K562 (cell line): ENCODE measurements around the gene LOXL3. TPM values are rescaled to one million over a fixed set of nuclear protein-coding genes. Genes with fewer than 3 reads are reported as not detected.

Experiments used
- ARID1B ChIP-seq: fragments of 450-650 bp; IDR thresholded peaks from 2 replicates; pipeline ENCODE4 v1.6.1; 2016; ENCODE audit warnings: antibody characterized with exemption, mild to moderate bottlenecking, inconsistent platforms
- CBX3 ChIP-seq, 2 experiments: IDR thresholded peaks; 1 replicate in 1 of 2; 2 replicates in 1 of 2; pipeline ENCODE4 v1.6.1; 2012; ENCODE audit warnings: inconsistent platforms in 2 of 2, low read length in 2 of 2, borderline replicate concordance in 1 of 2, control low read depth in 1 of 2
- GABPA ChIP-seq: fragments of 200-800 bp; sonication (Bioruptor generic); conservative IDR thresholded peaks from 2 replicates; pipeline ENCODE4 v1.6.1; 2016; ENCODE audit warnings: low read depth, missing genetic modification characterization, missing compliant biosample characterization
- MAFF ChIP-seq: IDR thresholded peaks from 2 replicates; pipeline ENCODE4 v1.6.1; 2012; ENCODE audit warnings: low read length, improper control_type of control experiment
- NRF1 ChIP-seq, 2 experiments: fragments of 450-650 bp; IDR thresholded peaks in 1 of 2; conservative IDR thresholded peaks in 1 of 2; 2 replicates each; pipeline ENCODE4 v1.6.1; 2014; ENCODE audit warnings: mild to moderate bottlenecking in 2 of 2
- PHF21A ChIP-seq: fragments of 450-650 bp; IDR thresholded peaks from 2 replicates; pipeline ENCODE4 v1.6.1; 2017; ENCODE audit warnings: low read depth, borderline replicate concordance
- RBM25 ChIP-seq: fragments of 200-400 bp; formaldehyde crosslinking; IDR thresholded peaks from 2 replicates; pipeline ENCODE4 v1.6.1; 2018; ENCODE audit warnings: low read length, low read depth, moderate library complexity; ENCODE audit not compliant: severe bottlenecking
- RFX1 ChIP-seq: fragments of 450-650 bp; IDR thresholded peaks from 2 replicates; pipeline ENCODE4 v1.6.1; 2016; ENCODE audit warnings: mild to moderate bottlenecking, moderate library complexity
- SMC3 ChIP-seq: conservative IDR thresholded peaks from 2 replicates; pipeline ENCODE4 v1.6.1; 2011; ENCODE audit warnings: low read depth, low read length, improper control_type of control experiment; ENCODE audit not compliant: insufficient read depth
- TOE1 ChIP-seq, 2 experiments: fragments of 450-650 bp in 1 of 2; sonication (generic) in 1 of 2; formaldehyde crosslinking in 1 of 2; IDR thresholded peaks; 2 replicates each; pipeline versions ENCODE4 v1.7.1 to v1.8.0; 2016 to 2022; ENCODE audit warnings: borderline replicate concordance in 2 of 2, mild to moderate bottlenecking in 2 of 2, antibody characterized with exemption in 1 of 2, inconsistent platforms in 1 of 2, low read depth in 1 of 2, missing genetic modification reagents in 1 of 2, moderate library complexity in 1 of 2
- YY1 ChIP-seq, 3 experiments: IDR thresholded peaks; 2 replicates each; pipeline ENCODE4 v1.6.1; 2011; ENCODE audit warnings: low read length in 2 of 3, mild to moderate bottlenecking in 2 of 3, moderate library complexity in 2 of 3, borderline replicate concordance in 1 of 3, control low read depth in 1 of 3, low read depth in 1 of 3; ENCODE audit not compliant: insufficient read depth in 3 of 3, insufficient replicate concordance in 2 of 3, control insufficient read depth in 1 of 3, insufficient read length in 1 of 3; ENCODE audit errors: extremely low read depth in 1 of 3
- ZBTB7A ChIP-seq: IDR thresholded peaks from 2 replicates; pipeline ENCODE4 v1.6.1; 2011; ENCODE audit warnings: low read depth, mild to moderate bottlenecking, low read length, moderate library complexity, borderline replicate concordance; ENCODE audit not compliant: control insufficient read depth
- ZNF263 ChIP-seq: sonication (generic); formaldehyde crosslinking; IDR thresholded peaks from 2 replicates; pipeline ENCODE4 v1.8.0; 2022; ENCODE audit warnings: mild to moderate bottlenecking, missing genetic modification reagents, borderline replicate concordance
- ZNF766 ChIP-seq: fragments of 200-800 bp; sonication (Bioruptor generic); conservative IDR thresholded peaks from 2 replicates; pipeline ENCODE4 v1.6.1; 2016; ENCODE audit warnings: missing genetic modification characterization, missing compliant biosample characterization
- polyA plus RNA-seq, 8 experiments: library from polyadenylated mRNA; depleted of rRNA in 4 of 8; stranded (reverse) in 5 of 8; unstranded in 3 of 8; fragments of >200 nt; fragmentation: Nextera tagmentation in 2 of 8; fragmentation: Illumina TruSeq in 1 of 8; extraction: Ambion mirVana in 2 of 8; extraction: Trizol in 1 of 8; gene quantifications; 2 replicates each; pipeline versions ENCODE4 v1.2.1 to v1.2.3, GENCODE V29; 2011 to 2014; ENCODE audit warnings: inconsistent platforms in 1 of 8, missing spikeins in 1 of 8
- total RNA-seq, 7 experiments: library from RNA; depleted of rRNA in 6 of 7; stranded (reverse); fragments of >200 nt in 6 of 7; fragmentation: Illumina TruSeq in 2 of 7; extraction: Trizol in 2 of 7; gene quantifications; 2 replicates each; pipeline versions ENCODE4 v1.2.1 to v1.2.3, GENCODE V29; 2011 to 2021; ENCODE audit warnings: low replicate concordance in 1 of 7
- TF ChIP-seq, protein P1 (sequence below), 2 experiments: fragments of 450-650 bp in 1 of 2; sonication (generic) in 1 of 2; formaldehyde crosslinking in 1 of 2; IDR thresholded peaks in 1 of 2; conservative IDR thresholded peaks in 1 of 2; 2 replicates each; pipeline versions ENCODE4 v1.6.1 to v1.8.1; 2016 to 2023; ENCODE audit warnings: mild to moderate bottlenecking in 2 of 2, moderate library complexity in 2 of 2, inconsistent platforms in 1 of 2, missing genetic modification reagents in 1 of 2
- TF ChIP-seq, protein P2 (sequence below): fragments of 150-350 bp; IDR thresholded peaks from 2 replicates; pipeline ENCODE4 v1.6.1; 2014; ENCODE audit warnings: low read depth, mild to moderate bottlenecking, low read length, borderline replicate concordance
- TF ChIP-seq, protein P3 (sequence below), 3 experiments: IDR thresholded peaks in 2 of 3; conservative IDR thresholded peaks in 1 of 3; 2 replicates each; pipeline ENCODE4 v1.5.1; 2011 to 2012; ENCODE audit warnings: low read length in 3 of 3, mild to moderate bottlenecking in 3 of 3, control low read depth in 2 of 3, improper control_type of control experiment in 1 of 3, inconsistent platforms in 1 of 3, low read depth in 1 of 3, mixed read lengths in 1 of 3, moderate library complexity in 1 of 3; ENCODE audit not compliant: insufficient read depth in 2 of 3

The LOXL3 gene
- total and polyA plus RNA-seq, 9 of the 15 experiments (the other 6 are each of a cell fraction or from before 2014, with no cell fraction given): 0.22 to 0.99 (median 0.31) TPM

DNA sequence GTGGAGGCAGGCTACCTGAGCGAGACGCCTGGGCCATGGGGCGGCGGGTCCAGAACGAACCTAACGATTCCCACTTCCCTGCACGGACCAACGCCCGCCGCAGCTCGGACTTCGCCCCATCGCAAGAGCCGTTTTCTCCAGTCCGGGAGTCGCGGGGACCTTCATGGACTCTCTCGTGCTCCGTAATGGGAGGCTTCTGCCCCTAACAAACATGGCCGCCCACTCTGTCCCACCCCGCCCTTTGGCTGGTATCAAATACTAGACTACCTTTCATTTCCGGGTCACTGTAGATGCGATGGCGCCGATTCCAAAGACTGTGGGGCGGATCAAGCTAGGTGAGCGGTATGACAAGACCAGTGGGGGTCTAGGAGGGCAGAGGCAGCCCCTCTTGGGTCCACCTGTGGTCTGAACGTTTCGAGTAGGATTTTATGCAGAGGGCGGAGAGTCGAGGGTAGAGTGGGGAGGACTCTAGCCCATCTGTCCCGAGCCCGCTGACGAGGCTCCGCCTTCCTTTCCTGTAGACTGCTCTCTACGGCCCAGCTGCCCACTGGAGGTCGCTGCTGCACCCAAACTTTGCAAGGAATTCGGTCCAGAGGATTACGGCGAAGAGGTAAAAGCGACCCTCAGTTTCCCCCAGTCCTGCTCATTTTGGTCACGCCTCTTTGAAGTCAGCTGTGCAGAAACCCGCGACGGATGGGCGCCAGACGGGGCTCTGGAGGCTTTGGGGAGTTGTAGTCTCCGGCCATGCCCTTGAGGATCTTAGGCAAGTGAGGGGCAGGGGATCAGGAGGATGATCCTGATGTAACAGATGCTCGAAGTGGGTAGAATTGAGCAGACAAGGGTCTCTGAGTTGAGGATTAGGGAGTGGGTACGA lies 70.7 kb downstream of the LOXL3 start, which contains the start of the genes CCDC142 and TTC31 (continued):
- TF ChIP-seq ZBTB7A: 0 out of 2 replicates have a peak, but pooled peaks have one; percentile 15
- TF ChIP-seq MAFF: no peak
- TF ChIP-seq PHF21A: no peak
- peak; percentile 98 for TF ChIP-seq GABPA (tag)
- no peak for TF ChIP-seq RBM25
- 0 out of 4 replicates have a peak, but pooled peaks of 1 of the 2 experiments have one; percentile 6 for TF ChIP-seq NRF1 (conservative IDR thresholded peaks at IDR 0.05 in 1 of 2, IDR thresholded peaks at IDR 0.05 in 1 of 2)
- no peak for TF ChIP-seq CBX3 (IDR thresholded peaks at IDR 0.05; ENCODE audit: borderline replicate concordance in 1 of 2, low read length in 2 of 2)
- TF ChIP-seq YY1 (IDR thresholded peaks at IDR 0.05; ENCODE audit: borderline replicate concordance in 1 of 3, control insufficient read depth in 1 of 3, extremely low read depth in 1 of 3, insufficient read depth in 3 of 3, insufficient read length in 1 of 3, insufficient replicate concordance in 2 of 3, low read depth in 1 of 3, low read length in 2 of 3): peak; percentile 98 to 100 (median 99)
- TF ChIP-seq, protein P1, sequence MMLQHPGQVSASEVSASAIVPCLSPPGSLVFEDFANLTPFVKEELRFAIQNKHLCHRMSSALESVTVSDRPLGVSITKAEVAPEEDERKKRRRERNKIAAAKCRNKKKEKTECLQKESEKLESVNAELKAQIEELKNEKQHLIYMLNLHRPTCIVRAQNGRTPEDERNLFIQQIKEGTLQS (IDR thresholded peaks at IDR 0.05): no peak
- TF ChIP-seq, protein P1 (CRISPR knock-in tag; conservative IDR thresholded peaks at IDR 0.05): 0 out of 2 replicates have a peak, but pooled peaks have one; percentile 54
- peak; percentile 86 for TF ChIP-seq ZNF263
- peak; percentile 83 for TF ChIP-seq SMC3
- TF ChIP-seq ARID1B: no peak; the same call in 1 of the 2 replicates
- 0 out of 2 replicates have a peak, but pooled peaks have one; percentile 42 for TF ChIP-seq ZNF766 (CRISPR knock-in tag)
- TF ChIP-seq, protein P2, sequence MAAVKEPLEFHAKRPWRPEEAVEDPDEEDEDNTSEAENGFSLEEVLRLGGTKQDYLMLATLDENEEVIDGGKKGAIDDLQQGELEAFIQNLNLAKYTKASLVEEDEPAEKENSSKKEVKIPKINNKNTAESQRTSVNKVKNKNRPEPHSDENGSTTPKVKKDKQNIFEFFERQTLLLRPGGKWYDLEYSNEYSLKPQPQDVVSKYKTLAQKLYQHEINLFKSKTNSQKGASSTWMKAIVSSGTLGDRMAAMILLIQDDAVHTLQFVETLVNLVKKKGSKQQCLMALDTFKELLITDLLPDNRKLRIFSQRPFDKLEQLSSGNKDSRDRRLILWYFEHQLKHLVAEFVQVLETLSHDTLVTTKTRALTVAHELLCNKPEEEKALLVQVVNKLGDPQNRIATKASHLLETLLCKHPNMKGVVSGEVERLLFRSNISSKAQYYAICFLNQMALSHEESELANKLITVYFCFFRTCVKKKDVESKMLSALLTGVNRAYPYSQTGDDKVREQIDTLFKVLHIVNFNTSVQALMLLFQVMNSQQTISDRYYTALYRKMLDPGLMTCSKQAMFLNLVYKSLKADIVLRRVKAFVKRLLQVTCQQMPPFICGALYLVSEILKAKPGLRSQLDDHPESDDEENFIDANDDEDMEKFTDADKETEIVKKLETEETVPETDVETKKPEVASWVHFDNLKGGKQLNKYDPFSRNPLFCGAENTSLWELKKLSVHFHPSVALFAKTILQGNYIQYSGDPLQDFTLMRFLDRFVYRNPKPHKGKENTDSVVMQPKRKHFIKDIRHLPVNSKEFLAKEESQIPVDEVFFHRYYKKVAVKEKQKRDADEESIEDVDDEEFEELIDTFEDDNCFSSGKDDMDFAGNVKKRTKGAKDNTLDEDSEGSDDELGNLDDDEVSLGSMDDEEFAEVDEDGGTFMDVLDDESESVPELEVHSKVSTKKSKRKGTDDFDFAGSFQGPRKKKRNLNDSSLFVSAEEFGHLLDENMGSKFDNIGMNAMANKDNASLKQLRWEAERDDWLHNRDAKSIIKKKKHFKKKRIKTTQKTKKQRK: no peak
- peak; percentile 83 for TF ChIP-seq TOE1 (IDR thresholded peaks at IDR 0.05; ENCODE audit: borderline replicate concordance)
- no peak for TF ChIP-seq TOE1 (CRISPR knock-in tag; IDR thresholded peaks at IDR 0.05; ENCODE audit: borderline replicate concordance, low read depth)
- TF ChIP-seq, protein P3, sequence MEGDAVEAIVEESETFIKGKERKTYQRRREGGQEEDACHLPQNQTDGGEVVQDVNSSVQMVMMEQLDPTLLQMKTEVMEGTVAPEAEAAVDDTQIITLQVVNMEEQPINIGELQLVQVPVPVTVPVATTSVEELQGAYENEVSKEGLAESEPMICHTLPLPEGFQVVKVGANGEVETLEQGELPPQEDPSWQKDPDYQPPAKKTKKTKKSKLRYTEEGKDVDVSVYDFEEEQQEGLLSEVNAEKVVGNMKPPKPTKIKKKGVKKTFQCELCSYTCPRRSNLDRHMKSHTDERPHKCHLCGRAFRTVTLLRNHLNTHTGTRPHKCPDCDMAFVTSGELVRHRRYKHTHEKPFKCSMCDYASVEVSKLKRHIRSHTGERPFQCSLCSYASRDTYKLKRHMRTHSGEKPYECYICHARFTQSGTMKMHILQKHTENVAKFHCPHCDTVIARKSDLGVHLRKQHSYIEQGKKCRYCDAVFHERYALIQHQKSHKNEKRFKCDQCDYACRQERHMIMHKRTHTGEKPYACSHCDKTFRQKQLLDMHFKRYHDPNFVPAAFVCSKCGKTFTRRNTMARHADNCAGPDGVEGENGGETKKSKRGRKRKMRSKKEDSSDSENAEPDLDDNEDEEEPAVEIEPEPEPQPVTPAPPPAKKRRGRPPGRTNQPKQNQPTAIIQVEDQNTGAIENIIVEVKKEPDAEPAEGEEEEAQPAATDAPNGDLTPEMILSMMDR (IDR thresholded peaks at IDR 0.05 in 2 of 3, conservative IDR thresholded peaks at IDR 0.05 in 1 of 3; ENCODE audit: insufficient read depth in 2 of 3, low read depth in 1 of 3, low read length in 3 of 3): peak; percentile 86 to 95 (median 92)
- no peak for TF ChIP-seq RFX1
